Upper lobe of left lung (tissue), 4 donors: Measurements from ENCODE around the gene INO80D.

ENCODE experiments used
- CTCF ChIP-seq, 6 experiments: fragments of 450-650 bp in 4 of 6; fragments of 200-600 bp in 2 of 6; sonication (generic) in 2 of 6; IDR thresholded peaks; one replicate each; pipeline ENCODE4 v1.5.1; 2016 to 2019; ENCODE audit warnings: antibody characterized with exemption in 6 of 6
- POLR2A ChIP-seq, 4 donors: fragments of 450-650 bp; IDR thresholded peaks; one replicate each; pipeline ENCODE4 v1.5.1; 2016 to 2017; ENCODE audit warnings: antibody characterized with exemption in 4 of 4, mild to moderate bottlenecking in 2 of 4

DNA sequence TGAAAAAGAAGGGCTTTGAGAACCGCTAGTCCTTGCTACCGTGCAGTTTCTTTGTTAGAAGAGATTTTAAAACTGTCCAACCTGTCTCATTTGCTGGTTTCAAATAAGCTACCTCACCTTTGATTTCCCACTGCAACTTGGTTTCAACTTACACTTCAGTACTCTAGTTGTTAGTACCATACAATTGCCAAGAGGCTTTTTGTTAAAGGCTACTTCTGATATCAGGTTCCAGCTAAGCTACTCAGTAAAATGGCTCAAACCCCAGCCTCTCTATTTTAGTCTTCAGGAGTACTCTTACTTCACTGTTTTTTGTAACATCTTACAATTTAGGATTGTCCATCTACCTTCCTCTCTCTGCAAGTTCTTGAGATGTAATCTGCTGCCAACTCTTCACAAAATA, 91.6 kb downstream of the INO80D start:
- TF ChIP-seq POLR2A (IDR thresholded peaks at IDR 0.05), result no peak
- TF ChIP-seq CTCF (IDR thresholded peaks at IDR 0.05), result no peak
